T-helper 17 cell (primary cell): ENCODE data around the gene RARB. TPM values are rescaled to one million over a fixed set of nuclear protein-coding genes. Genes with fewer than 3 reads are reported as not detected.

Experiments used
- ATAC-seq: fragments of 150-1000 bp; cut with Tn5 transposase; 2 replicates; pipeline ENCODE4 v1.10.0; 2021; ENCODE audit warnings: mild to moderate bottlenecking, moderate library complexity
- DNase-seq, 3 donors: peaks; one replicate each; pipeline versions ENCODE4 v3.0.0 to v3.0.0-alpha.2; 2020 to 2021
- H3K9me3 ChIP-seq: one replicate; pipeline ENCODE4 v1.7.0; 2013; ENCODE audit warnings: low read length, mild to moderate bottlenecking; ENCODE audit not compliant: control insufficient read depth, poor library complexity, severe bottlenecking
- H3K27ac Mint-ChIP-seq: one replicate; pipeline ENCODE4 v1.8.0; 2022; ENCODE audit warnings: mild to moderate bottlenecking, moderate library complexity, mixed read lengths
- H3K27me3 Mint-ChIP-seq: one replicate; pipeline ENCODE4 v1.8.0; 2022; ENCODE audit warnings: mixed read lengths
- H3K36me3 Mint-ChIP-seq: one replicate; pipeline ENCODE4 v1.8.0; 2022; ENCODE audit warnings: low read depth, mixed read lengths
- H3K4me1 Mint-ChIP-seq: one replicate; pipeline ENCODE4 v1.8.0; 2022; ENCODE audit warnings: mild to moderate bottlenecking, mixed read lengths
- H3K4me3 Mint-ChIP-seq: one replicate; pipeline ENCODE4 v1.8.0; 2022; ENCODE audit warnings: mild to moderate bottlenecking, moderate library complexity, mixed read lengths
- total RNA-seq, 4 donors: library from RNA in 2 of 4; stranded (reverse) in 2 of 4; gene quantifications; one replicate each; pipeline ENCODE4 v1.2.3 and lab custom pipeline; 2022 to 2026

Gene RARB
- total RNA-seq, 2 donors from 2014 or later, result not detected

DNA sequence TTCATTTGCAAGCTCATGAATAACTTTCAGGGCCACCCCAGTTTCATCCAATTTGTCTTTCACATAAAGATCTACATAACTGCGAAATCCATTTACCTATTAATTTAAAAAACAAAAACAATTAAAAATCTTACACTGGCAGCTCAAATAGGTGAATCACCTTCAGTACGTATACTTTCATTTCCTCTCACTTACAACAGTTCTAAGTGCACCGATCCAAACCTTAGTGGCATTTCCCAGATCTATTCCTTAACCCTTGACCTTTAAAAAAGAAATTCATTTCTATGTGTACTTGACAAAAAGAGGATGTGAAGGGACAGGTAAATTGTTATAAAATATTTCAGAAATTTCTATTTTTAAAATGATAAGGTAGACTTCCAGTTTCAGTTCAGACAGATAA lies 205.9 kb downstream of the RARB start:
- DNase-seq, result no peak
- H3K27me3 Mint-ChIP-seq, result no peaks in the 10 kb centered on the region
- H3K9me3 ChIP-seq, result no peaks in the 10 kb centered on the region
- ATAC-seq, result no peak
- H3K27ac Mint-ChIP-seq, result peak overlapping the region; percentile 63
- H3K36me3 Mint-ChIP-seq, result peaks cover 6% of the 10 kb centered on the region
- no peak overlapping the region for H3K4me3 Mint-ChIP-seq
- peaks cover 14% of the 10 kb centered on the region for H3K4me1 Mint-ChIP-seq

- no peaks in the 10 kb centered on the region for H3K9me3 ChIP-seq
- DNase-seq (no peak), ATAC-seq (no peak)
- Mint-ChIP-seq H3K4me1 (peaks cover 14% of the 10 kb centered on the region), H3K27me3 (no peaks in the 10 kb centered on the region), H3K4me3 (no peak overlapping the region), H3K27ac (peak overlapping the region; percentile 63), H3K36me3 (peaks cover 4% of the 10 kb centered on the region)
These were observed 207.0 kb downstream of the RARB start for GRCh38 chr3:25635038-25635437.

Other genes with a start within 250 kb of the RARB start
- gene TOP2B, start 236.6 kb downstream of the RARB start, total RNA-seq, result 100 to 1,000 TPM in 1 of 2 donors, 10 to 100 TPM in 1; 91.8 to 113 TPM